ENCODE results near the gene PLAAT4.
"Not testable (repeated sequence)": the region's sequence is repeated elsewhere in the genome, so short reads cannot be mapped to it uniquely, and the experiment has no call there.

PLAAT4 gene

DNA sequence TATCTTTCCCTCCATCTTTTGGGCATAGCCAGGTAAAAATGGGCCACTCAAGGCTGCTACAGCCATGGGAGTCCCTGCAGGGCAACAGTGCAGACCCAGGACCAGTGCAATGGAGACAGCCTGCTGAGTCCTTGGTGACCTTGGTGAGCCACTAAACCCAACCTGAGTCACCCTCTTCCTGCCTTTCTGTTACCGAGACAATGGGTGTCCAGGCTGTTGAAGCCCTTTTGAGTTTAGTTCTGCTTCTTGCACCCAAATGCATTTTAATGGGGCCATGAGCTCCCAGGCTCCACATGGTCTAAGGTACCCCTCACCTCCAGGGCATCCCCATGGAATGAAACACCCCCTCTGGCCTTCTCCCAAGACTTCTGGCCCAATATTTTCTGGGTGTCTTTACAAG lies 874 bp upstream of the PLAAT4 start:
- H3K27ac ChIP-seq: no peak overlapping the region
- H3K36me3 ChIP-seq: no peaks in the 10 kb centered on the region
- no peak overlapping the region for H3K4me3 ChIP-seq (ENCODE audit: low read depth, low read length)
- no peaks in the 10 kb centered on the region for H3K27me3 ChIP-seq (ENCODE audit: insufficient read depth, low read depth, severe bottlenecking)
- TF ChIP-seq CTCF (IDR thresholded peaks at IDR 0.05; ENCODE audit: low read depth, low read length): no peak
- DNase-seq: no peak
- no peaks in the 10 kb centered on the region for H3K9me3 ChIP-seq (ENCODE audit: severe bottlenecking)

DNA sequence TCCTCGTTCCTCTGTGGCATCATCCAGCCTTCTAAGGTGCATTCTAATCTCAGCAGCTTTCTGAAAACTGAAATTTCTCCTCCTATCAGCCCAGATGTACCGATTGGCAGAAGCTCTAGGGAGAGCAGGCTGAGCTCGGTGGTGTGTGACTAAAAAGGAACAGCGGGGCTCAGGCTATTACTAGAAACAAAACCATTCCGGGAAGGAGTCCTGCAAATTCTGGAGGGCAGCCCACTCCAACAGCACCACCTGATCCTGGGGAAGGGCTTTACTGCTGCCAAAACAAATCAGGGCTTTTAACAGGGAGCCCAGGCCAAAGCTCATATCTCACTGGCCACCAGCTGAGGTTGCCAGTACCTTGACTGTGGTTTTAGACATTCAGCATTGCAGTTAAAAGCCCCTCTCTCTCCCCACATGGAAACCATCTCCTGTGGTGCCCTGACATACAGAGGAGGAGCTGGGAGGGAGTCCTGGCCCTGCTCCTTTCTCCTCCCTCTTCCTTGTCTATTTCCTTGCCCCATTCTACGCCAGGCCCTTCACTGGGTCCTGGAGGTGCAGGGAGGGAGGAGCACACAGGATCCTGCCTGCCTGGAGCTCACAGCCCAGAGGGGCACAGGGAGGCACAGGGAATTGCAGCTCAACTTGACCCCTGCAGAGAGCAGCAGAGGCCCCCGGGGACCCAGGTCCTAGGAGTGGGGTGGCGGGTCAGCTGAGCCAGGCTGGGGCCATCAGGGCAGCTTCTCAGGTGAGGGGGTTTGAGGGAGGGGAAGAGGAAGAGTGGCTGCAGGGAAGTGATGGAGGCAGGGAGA lies 889 bp downstream of the PLAAT4 start:
- TF ChIP-seq CTCF (IDR thresholded peaks at IDR 0.05; ENCODE audit: low read depth, low read length): no peak
- H3K27ac ChIP-seq: no peak overlapping the region
- H3K27me3 ChIP-seq (ENCODE audit: insufficient read depth, low read depth, severe bottlenecking): no peaks in the 10 kb centered on the region
- no peaks in the 10 kb centered on the region for H3K9me3 ChIP-seq (ENCODE audit: severe bottlenecking)
- H3K4me3 ChIP-seq (ENCODE audit: low read depth, low read length): no peak overlapping the region
- no peak for DNase-seq
- H3K36me3 ChIP-seq: no peaks in the 10 kb centered on the region

GRCh38 chr11:63542506-63542905 lies 5.9 kb downstream of the PLAAT4 start:
- H3K27me3 ChIP-seq (ENCODE audit: insufficient read depth, low read depth, severe bottlenecking); DNase-seq; H3K27ac ChIP-seq; H3K9me3 ChIP-seq (ENCODE audit: severe bottlenecking); H3K36me3 ChIP-seq; H3K4me3 ChIP-seq (ENCODE audit: low read depth, low read length): not testable (repeated sequence)

DNA sequence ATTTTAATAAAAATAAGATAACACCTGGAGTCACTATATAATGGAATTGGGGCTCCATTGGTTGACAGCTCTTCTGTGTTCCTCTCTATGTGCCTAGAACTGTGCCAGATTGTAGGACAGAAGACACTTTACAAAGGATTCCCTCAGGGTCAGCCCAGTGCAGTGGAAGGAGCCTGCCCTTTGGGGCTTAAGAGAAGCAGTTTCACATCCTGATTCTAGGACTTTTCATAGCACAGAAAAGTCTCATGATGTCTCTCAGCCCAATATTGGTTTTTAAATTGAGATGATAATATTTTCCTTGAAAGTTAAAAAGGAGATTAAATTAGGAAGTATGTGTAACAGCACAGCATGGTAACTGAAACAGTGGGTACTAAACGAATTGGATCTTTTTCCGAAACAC lies 7.1 kb downstream of the PLAAT4 start:
- no peak for DNase-seq
- Histone ChIP-seq H3K36me3 (no peaks in the 10 kb centered on the region), H3K9me3 (ENCODE audit: severe bottlenecking) (no peaks in the 10 kb centered on the region), H3K4me3 (ENCODE audit: low read depth, low read length) (no peak overlapping the region), H3K27ac (no peak overlapping the region), H3K27me3 (ENCODE audit: insufficient read depth, low read depth, severe bottlenecking) (no peaks in the 10 kb centered on the region)
- no peak for TF ChIP-seq CTCF (IDR thresholded peaks at IDR 0.05; ENCODE audit: low read depth, low read length)

DNA sequence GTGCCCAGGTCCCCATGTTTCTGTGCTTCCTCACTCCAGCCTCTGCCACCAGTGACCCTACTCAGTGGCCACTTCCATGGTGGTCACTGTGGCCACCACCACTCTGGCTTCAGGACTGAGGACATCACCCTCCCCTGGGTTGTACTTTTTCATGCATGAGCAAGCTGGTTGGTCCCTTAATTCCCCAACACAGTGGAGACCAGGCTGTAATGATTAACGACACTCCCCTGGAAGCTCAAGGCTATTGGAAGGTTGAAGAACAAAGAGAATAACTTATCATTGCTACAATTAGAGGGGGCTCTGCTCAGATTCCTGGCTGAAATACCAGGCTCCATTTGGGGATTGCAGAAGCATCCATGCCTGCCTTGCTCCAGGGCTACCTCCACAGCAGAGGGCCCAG lies 10.5 kb downstream of the PLAAT4 start:
- TF ChIP-seq CTCF (IDR thresholded peaks at IDR 0.05; ENCODE audit: low read depth, low read length): no peak
- Histone ChIP-seq H3K9me3 (ENCODE audit: severe bottlenecking) (no peaks in the 10 kb centered on the region), H3K27me3 (ENCODE audit: insufficient read depth, low read depth, severe bottlenecking) (no peaks in the 10 kb centered on the region), H3K27ac (no peak overlapping the region), H3K4me3 (ENCODE audit: low read depth, low read length) (no peak overlapping the region), H3K36me3 (no peaks in the 10 kb centered on the region)
- no peak for DNase-seq

- no peaks in the 10 kb centered on the region for H3K27me3 ChIP-seq (ENCODE audit: insufficient read depth, low read depth, severe bottlenecking)
- H3K27ac ChIP-seq: no peak overlapping the region
- no peak overlapping the region for H3K4me3 ChIP-seq (ENCODE audit: low read depth, low read length)
- no peak for DNase-seq
- H3K36me3 ChIP-seq: no peaks in the 10 kb centered on the region
- no peak for TF ChIP-seq CTCF (IDR thresholded peaks at IDR 0.05; ENCODE audit: low read depth, low read length)
- H3K9me3 ChIP-seq (ENCODE audit: severe bottlenecking): no peaks in the 10 kb centered on the region
Measured at GRCh38 chr11:63548178-63548577, 11.6 kb downstream of the PLAAT4 start.

Measured in WERI-Rb-1 (cell line).